A673 (cell line): ENCODE results near the gene TDO2. TPM values are rescaled to one million over a fixed set of nuclear protein-coding genes. Genes with fewer than 3 reads are reported as not detected.

Experiments
- BruUV-seq: library from RNA; stranded (reverse); fragments of 400-500 nt; replicated peaks from 2 replicates; lab custom pipeline; 2021; lab: Mats Ljungman, UMichigan
- CTCF ChIA-PET: fragments of 300-600 bp; sonication (Branson Sonifier 250); formaldehyde crosslinking; loops from one replicate; lab custom pipeline; 2022; ENCODE audit warnings: antibody characterized with exemption; lab: Charles Lee
- POLR2A ChIA-PET: fragments of 300-600 bp; sonication (Branson Sonifier 250); formaldehyde crosslinking; loops from one replicate; lab custom pipeline; 2022; ENCODE audit warnings: antibody characterized with exemption; ENCODE audit not compliant: low non-redundant PET; lab: Charles Lee
- DNase-seq: peaks from one replicate; pipeline ENCODE4 v3.0.0-alpha.2; 2015; ENCODE audit warnings: low spot score
- H3K27ac ChIP-seq: fragments of 200-600 bp; sonication (generic); 2 replicates; pipeline ENCODE4 v1.5.1; 2016; ENCODE audit warnings: mixed run types, low read depth, mild to moderate bottlenecking, mixed read lengths, antibody characterized with exemption, low read length; ENCODE audit not compliant: poor library complexity, severe bottlenecking
- H3K27me3 ChIP-seq: fragments of 200-600 bp; sonication (generic); replicated peaks from 2 replicates; pipeline ENCODE4 v1.6.1; 2017; ENCODE audit warnings: mixed run types, low read depth, mild to moderate bottlenecking, mixed read lengths, antibody characterized with exemption, low read length; ENCODE audit not compliant: insufficient read depth, poor library complexity
- H3K36me3 ChIP-seq: fragments of 200-600 bp; sonication (generic); 2 replicates; pipeline ENCODE4 v1.6.1; 2016; ENCODE audit warnings: mixed run types, mild to moderate bottlenecking, mixed read lengths, antibody characterized with exemption, low read length; ENCODE audit not compliant: insufficient read depth, poor library complexity, severe bottlenecking
- H3K4me1 ChIP-seq: fragments of 200-600 bp; sonication (generic); 2 replicates; pipeline ENCODE4 v1.6.1; 2017; ENCODE audit warnings: mixed run types, mild to moderate bottlenecking, mixed read lengths, antibody characterized with exemption, low read length; ENCODE audit not compliant: insufficient read depth, poor library complexity, severe bottlenecking
- H3K4me3 ChIP-seq: fragments of 200-600 bp; sonication (generic); 2 replicates; pipeline ENCODE4 v1.5.1; 2016; ENCODE audit warnings: low read depth, mixed run types, mild to moderate bottlenecking, mixed read lengths, low read length; ENCODE audit not compliant: poor library complexity, severe bottlenecking
- H3K9me3 ChIP-seq: fragments of 200-600 bp; sonication (generic); 2 replicates; pipeline ENCODE4 v1.6.1; 2016; ENCODE audit warnings: mixed run types, low read depth, mild to moderate bottlenecking, mixed read lengths, antibody characterized with exemption, low read length; ENCODE audit not compliant: poor library complexity, severe bottlenecking
- EZH2 ChIP-seq: fragments of 200-600 bp; sonication (generic); IDR thresholded peaks from 2 replicates; pipeline ENCODE4 v1.6.1; 2017; ENCODE audit warnings: borderline replicate concordance, low read depth, mild to moderate bottlenecking, mixed read lengths, antibody characterized with exemption, low read length; ENCODE audit not compliant: poor library complexity, severe bottlenecking
- intact Hi-C: fragments of 100-400 bp; cut with micrococcal nuclease; formaldehyde crosslinking; loops from one replicate; pipeline ENCODE4 v1.10.0; 2022; ENCODE audit not compliant: unreplicated experiment
- total RNA-seq: library from RNA; stranded (reverse); gene quantifications from 2 replicates; pipeline ENCODE4 v1.2.3, GENCODE V29; 2021
- TF ChIP-seq, protein P1 (sequence below): fragments of 300-800, 200-600 bp; sonication (generic); conservative IDR thresholded peaks from 2 replicates; pipeline ENCODE4 v1.5.1; 2017; ENCODE audit warnings: low read depth, mild to moderate bottlenecking, antibody characterized with exemption, low read length, moderate library complexity, mixed read lengths

The TDO2 gene
- total RNA-seq, 1 experiment from 2014 or later: 1.0 TPM

DNA sequence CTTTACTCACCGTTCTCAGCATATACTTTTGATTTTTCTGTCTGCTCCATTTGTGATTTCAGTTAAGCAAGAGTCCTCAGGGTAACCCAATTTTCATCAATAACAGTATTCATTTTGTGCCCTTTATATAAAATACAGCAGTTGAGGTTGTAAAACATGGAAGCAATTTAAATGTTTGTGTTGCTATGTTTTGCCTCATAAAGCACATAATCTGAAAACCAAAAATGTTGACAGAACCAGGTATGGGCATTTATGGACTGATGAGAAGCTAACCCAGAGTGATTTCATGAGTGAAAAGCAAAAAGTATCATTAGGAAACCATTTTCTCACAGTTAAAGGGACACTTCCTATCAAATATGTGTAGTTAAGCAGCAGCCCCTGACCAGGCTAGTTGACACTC lies 37.3 kb upstream of the TDO2 start, which contains the start of gene ASIC5:
Gene ASIC5 (minus strand): TSS at position 101 of the 400 bp plus-strand sequence. CDS start 51 bp downstream, at position 50.
- DNase-seq: no peak
- intact Hi-C loops: no loop called here
- Histone ChIP-seq H3K4me3 (no peak within 1 kb of the TSS), H3K9me3 (no peaks in the 10 kb centered on the region), H3K27me3 (no peaks in the 10 kb centered on the region), H3K4me1 (no peaks in the 10 kb centered on the region), H3K27ac (no peak within 1 kb of the TSS), H3K36me3 (no peaks in the 10 kb centered on the region)
- CTCF ChIA-PET: no interaction called here
- POLR2A ChIA-PET: no interaction called here
- no peak for TF ChIP-seq EZH2
- TF ChIP-seq, protein P1, sequence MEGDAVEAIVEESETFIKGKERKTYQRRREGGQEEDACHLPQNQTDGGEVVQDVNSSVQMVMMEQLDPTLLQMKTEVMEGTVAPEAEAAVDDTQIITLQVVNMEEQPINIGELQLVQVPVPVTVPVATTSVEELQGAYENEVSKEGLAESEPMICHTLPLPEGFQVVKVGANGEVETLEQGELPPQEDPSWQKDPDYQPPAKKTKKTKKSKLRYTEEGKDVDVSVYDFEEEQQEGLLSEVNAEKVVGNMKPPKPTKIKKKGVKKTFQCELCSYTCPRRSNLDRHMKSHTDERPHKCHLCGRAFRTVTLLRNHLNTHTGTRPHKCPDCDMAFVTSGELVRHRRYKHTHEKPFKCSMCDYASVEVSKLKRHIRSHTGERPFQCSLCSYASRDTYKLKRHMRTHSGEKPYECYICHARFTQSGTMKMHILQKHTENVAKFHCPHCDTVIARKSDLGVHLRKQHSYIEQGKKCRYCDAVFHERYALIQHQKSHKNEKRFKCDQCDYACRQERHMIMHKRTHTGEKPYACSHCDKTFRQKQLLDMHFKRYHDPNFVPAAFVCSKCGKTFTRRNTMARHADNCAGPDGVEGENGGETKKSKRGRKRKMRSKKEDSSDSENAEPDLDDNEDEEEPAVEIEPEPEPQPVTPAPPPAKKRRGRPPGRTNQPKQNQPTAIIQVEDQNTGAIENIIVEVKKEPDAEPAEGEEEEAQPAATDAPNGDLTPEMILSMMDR: no peak
- no TSS peak for BruUV-seq

DNA sequence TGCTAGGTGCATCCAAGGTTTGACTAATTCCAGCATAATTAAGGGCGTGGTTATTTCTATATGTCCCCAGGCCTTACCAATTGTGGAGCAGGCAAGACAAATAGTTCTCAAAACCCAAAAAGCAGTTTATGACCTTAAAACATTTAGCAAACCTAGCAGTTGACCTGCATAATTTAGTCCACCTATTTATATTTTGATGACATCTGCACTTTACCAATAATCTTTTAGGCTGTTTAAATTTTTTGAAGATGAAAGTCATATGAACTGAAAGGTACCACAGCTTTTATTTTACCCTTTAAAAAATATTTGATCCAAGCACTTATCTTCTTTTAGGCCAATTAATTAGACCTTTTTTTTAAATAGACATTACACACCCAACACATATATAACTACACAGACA lies 27.6 kb upstream of the TDO2 start:
- BruUV-seq: no TSS peak
- CTCF ChIA-PET: no interaction called here
- Histone ChIP-seq H3K9me3 (peaks cover 10% of the 10 kb centered on the region), H3K27ac (no peak overlapping the region), H3K27me3 (no peaks in the 10 kb centered on the region), H3K4me1 (no peaks in the 10 kb centered on the region), H3K36me3 (no peaks in the 10 kb centered on the region), H3K4me3 (no peak overlapping the region)
- POLR2A ChIA-PET: no interaction called here
- no peak for DNase-seq
- intact Hi-C loops: no loop called here
- no peak for TF ChIP-seq EZH2

DNA sequence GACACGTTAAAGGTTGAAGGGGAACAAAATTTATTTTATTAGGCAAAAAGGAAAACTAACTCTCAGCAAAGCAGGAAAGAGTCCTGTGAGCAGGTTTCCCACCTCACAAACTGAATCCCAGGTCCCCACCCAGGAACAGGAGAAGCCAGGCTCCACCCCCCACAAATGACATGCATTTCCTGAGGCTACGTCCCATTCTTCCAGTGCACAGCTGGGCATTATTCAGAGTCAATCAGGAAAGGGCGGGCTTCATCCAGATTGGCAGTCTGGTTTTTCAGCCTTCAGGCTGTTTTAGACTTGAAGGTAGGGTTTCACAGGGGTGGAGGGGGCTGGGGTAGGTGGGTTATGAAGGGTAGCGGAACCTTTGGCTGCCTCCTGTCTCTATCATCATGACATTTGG lies 25.5 kb upstream of the TDO2 start:
- H3K27me3 ChIP-seq: no peaks in the 10 kb centered on the region
- POLR2A ChIA-PET: no interaction called here
- TF ChIP-seq, protein P1: no peak
- no peak for TF ChIP-seq EZH2
- H3K36me3 ChIP-seq: no peaks in the 10 kb centered on the region
- no TSS peak for BruUV-seq
- H3K27ac ChIP-seq: no peak overlapping the region
- DNase-seq: no peak
- no peaks in the 10 kb centered on the region for H3K4me1 ChIP-seq
- intact Hi-C loops: no loop called here
- H3K4me3 ChIP-seq: no peak overlapping the region
- CTCF ChIA-PET: no interaction called here
- peaks cover 10% of the 10 kb centered on the region for H3K9me3 ChIP-seq

DNA sequence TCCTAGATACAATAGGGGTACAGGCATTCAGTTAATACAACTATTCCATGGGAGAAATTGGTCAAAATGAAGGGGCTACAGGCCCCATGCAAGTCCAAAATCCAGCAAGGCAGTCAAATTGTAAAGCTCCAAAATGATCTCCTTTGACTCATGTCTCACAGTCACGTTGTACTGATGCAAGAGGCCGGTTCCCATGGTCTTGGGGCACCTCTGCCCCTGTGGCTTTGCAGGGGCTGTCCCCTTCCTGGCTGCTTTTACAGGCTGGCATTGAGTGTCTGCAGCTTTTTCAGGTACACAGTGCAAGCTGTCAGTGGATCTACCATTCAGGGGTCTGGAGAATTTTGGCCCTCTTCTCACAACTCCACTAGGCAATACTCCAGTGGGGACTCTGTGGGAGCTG lies 24.9 kb upstream of the TDO2 start:
- H3K4me1 ChIP-seq: no peaks in the 10 kb centered on the region
- ChIA-PET CTCF (no interaction called here), POLR2A (no interaction called here)
- BruUV-seq: no TSS peak
- intact Hi-C loops: no loop called here
- TF ChIP-seq, protein P1: no peak
- no peak for TF ChIP-seq EZH2
- H3K36me3 ChIP-seq: no peaks in the 10 kb centered on the region
- no peaks in the 10 kb centered on the region for H3K27me3 ChIP-seq
- H3K27ac ChIP-seq: no peak overlapping the region
- no peak overlapping the region for H3K4me3 ChIP-seq
- H3K9me3 ChIP-seq: peaks cover 10% of the 10 kb centered on the region
- DNase-seq: no peak
